ENCODE results near the gene ABR. TPM values are rescaled to one million over a fixed set of nuclear protein-coding genes. Genes with fewer than 3 reads are reported as not detected.

Gene ABR
- polyA plus RNA-seq, 2 of the 4 experiments (the other 2 are of a cell fraction) = 70.9 to 73.8 TPM

GRCh38 chr17:1032391-1032790, 147.4 kb downstream of the ABR start:
- CTCF ChIA-PET = no interaction called here
- DNase-seq (ENCODE audit: low read depth in 1 of 2, low spot score in 1 of 2) (no peak), FAIRE-seq (no peak), ATAC-seq (no peak)
- Histone ChIP-seq H3K4me1 (no peaks in the 10 kb centered on the region), H3K27ac (no peak overlapping the region), H3K4me2 (no peak overlapping the region), H3K9me3 (no peaks in the 10 kb centered on the region), H3K4me3 (no peak overlapping the region)
- 94% methylated on average over 26 of the region's 27 CpGs for WGBS (ENCODE audit: missing lambda C conversion rate)
- POLR2A ChIA-PET = no interaction called here
- no peak for TF ChIP-seq POLR2AphosphoS2 (conservative IDR thresholded peaks at IDR 0.05; ENCODE audit: low read length)
- no peak for TF ChIP-seq ATOH8 (CRISPR knock-in tag; IDR thresholded peaks at IDR 0.05; ENCODE audit: low read depth)
- TF ChIP-seq NPAS2 (CRISPR knock-in tag; IDR thresholded peaks at IDR 0.05; ENCODE audit: borderline replicate concordance) = no peak
- TF ChIP-seq POLR2A (IDR thresholded peaks at IDR 0.05; ENCODE audit: low read length) = no peak
- TF ChIP-seq, protein P1, sequence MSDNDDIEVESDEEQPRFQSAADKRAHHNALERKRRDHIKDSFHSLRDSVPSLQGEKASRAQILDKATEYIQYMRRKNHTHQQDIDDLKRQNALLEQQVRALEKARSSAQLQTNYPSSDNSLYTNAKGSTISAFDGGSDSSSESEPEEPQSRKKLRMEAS (IDR thresholded peaks at IDR 0.05) = no peak
- no peak for TF ChIP-seq ZNF302 (CRISPR knock-in tag; IDR thresholded peaks at IDR 0.05)
- no peak for TF ChIP-seq EHF (CRISPR knock-in tag; IDR thresholded peaks at IDR 0.05)
- no peak for TF ChIP-seq RAD21 (conservative IDR thresholded peaks at IDR 0.05 in 1 of 2, IDR thresholded peaks at IDR 0.05 in 1 of 2)
- no peak for TF ChIP-seq MAFK (IDR thresholded peaks at IDR 0.05; ENCODE audit: partially characterized antibody)
- TF ChIP-seq MYC (IDR thresholded peaks at IDR 0.05; ENCODE audit: borderline replicate concordance, low read length) = no peak
- no peak for TF ChIP-seq SREBF2 (IDR thresholded peaks at IDR 0.05)
- no peak for TF ChIP-seq SMC3 (IDR thresholded peaks at IDR 0.05)
- no peak for TF ChIP-seq HDAC2 (IDR thresholded peaks at IDR 0.05)
- TF ChIP-seq FOSB (CRISPR knock-in tag; IDR thresholded peaks at IDR 0.05) = no peak
- TF ChIP-seq, protein P2, sequence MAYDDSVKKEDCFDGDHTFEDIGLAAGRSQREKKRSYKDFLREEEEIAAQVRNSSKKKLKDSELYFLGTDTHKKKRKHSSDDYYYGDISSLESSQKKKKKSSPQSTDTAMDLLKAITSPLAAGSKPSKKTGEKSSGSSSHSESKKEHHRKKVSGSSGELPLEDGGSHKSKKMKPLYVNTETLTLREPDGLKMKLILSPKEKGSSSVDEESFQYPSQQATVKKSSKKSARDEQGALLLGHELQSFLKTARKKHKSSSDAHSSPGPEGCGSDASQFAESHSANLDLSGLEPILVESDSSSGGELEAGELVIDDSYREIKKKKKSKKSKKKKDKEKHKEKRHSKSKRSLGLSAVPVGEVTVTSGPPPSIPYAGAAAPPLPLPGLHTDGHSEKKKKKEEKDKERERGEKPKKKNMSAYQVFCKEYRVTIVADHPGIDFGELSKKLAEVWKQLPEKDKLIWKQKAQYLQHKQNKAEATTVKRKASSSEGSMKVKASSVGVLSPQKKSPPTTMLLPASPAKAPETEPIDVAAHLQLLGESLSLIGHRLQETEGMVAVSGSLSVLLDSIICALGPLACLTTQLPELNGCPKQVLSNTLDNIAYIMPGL (CRISPR knock-in tag; IDR thresholded peaks at IDR 0.05; ENCODE audit: borderline replicate concordance) = no peak
- no peak for TF ChIP-seq CBX2 (IDR thresholded peaks at IDR 0.05; ENCODE audit: borderline replicate concordance, low read depth)
- no peak for TF ChIP-seq EP300 (IDR thresholded peaks at IDR 0.05)
- TF ChIP-seq, protein P3, sequence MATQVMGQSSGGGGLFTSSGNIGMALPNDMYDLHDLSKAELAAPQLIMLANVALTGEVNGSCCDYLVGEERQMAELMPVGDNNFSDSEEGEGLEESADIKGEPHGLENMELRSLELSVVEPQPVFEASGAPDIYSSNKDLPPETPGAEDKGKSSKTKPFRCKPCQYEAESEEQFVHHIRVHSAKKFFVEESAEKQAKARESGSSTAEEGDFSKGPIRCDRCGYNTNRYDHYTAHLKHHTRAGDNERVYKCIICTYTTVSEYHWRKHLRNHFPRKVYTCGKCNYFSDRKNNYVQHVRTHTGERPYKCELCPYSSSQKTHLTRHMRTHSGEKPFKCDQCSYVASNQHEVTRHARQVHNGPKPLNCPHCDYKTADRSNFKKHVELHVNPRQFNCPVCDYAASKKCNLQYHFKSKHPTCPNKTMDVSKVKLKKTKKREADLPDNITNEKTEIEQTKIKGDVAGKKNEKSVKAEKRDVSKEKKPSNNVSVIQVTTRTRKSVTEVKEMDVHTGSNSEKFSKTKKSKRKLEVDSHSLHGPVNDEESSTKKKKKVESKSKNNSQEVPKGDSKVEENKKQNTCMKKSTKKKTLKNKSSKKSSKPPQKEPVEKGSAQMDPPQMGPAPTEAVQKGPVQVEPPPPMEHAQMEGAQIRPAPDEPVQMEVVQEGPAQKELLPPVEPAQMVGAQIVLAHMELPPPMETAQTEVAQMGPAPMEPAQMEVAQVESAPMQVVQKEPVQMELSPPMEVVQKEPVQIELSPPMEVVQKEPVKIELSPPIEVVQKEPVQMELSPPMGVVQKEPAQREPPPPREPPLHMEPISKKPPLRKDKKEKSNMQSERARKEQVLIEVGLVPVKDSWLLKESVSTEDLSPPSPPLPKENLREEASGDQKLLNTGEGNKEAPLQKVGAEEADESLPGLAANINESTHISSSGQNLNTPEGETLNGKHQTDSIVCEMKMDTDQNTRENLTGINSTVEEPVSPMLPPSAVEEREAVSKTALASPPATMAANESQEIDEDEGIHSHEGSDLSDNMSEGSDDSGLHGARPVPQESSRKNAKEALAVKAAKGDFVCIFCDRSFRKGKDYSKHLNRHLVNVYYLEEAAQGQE (IDR thresholded peaks at IDR 0.05) = no peak
- TF ChIP-seq BHLHE40 (IDR thresholded peaks at IDR 0.05; ENCODE audit: low read depth, low read length) = no peak
- TF ChIP-seq HEYL (CRISPR knock-in tag; IDR thresholded peaks at IDR 0.05) = no peak

GRCh38 chr17:1031711-1032110, 148.1 kb downstream of the ABR start:
- WGBS (ENCODE audit: missing lambda C conversion rate) = 94% methylated on average over 24 of the region's 35 CpGs
- no peak for ATAC-seq

More at GRCh38 chr17:1031711-1032110, 148.1 kb downstream of the ABR start:
- H3K4me3 ChIP-seq = no peak overlapping the region
- no peak overlapping the region for H3K27ac ChIP-seq
- no peaks in the 10 kb centered on the region for H3K4me1 ChIP-seq
- H3K9me3 ChIP-seq = no peaks in the 10 kb centered on the region
- POLR2A ChIA-PET = no interaction called here
- no peak for TF ChIP-seq FOXS1 (CRISPR knock-in tag; IDR thresholded peaks at IDR 0.05)
- no peak for TF ChIP-seq CBX8 (IDR thresholded peaks at IDR 0.05)
- FAIRE-seq (no peak), DNase-seq (ENCODE audit: low read depth in 1 of 2, low spot score in 1 of 2) (no peak)
- H3K4me2 ChIP-seq = no peak overlapping the region
- CTCF ChIA-PET = interaction anchor here (2.6 kb wide), 1 partner anchor 16 kb away, joined by 7 read pairs; no protein-coding TSS in a partner anchor
